HG03558 (cell line): ENCODE data around the gene LPCAT3.
"Not testable (repeated sequence)": the region's sequence is repeated elsewhere in the genome, so short reads cannot be mapped to it uniquely, and the experiment has no call there.

Experiments
- ATAC-seq: cut with Tn5 transposase; IDR thresholded peaks from one replicate; pipeline ENCODE4 v1.9.1; 2021; ENCODE audit warnings: moderate number of reproducible peaks; ENCODE audit not compliant: unreplicated experiment; ENCODE audit errors: extremely low read depth

Gene LPCAT3

DNA sequence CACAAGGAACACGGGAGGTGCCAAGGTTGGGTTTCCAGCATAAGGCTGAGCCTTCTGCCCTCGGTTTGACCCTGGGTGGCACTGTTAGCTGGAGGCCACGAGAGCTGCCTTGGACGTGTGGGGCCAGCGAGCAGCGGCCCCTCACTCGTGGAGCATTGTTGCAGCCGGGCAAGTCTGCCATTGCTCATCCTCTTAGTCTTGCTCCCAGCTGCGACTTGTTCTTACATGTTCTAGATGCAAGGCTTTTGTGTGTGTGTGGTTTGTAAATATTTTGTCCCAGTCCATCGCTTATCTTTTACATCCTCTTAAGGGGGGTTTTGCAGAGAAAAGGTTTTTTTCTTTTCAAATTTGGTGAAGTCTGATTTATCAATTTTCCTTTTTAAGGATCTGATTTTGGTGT is 21.1 kb upstream of the LPCAT3 start:
- ATAC-seq = no peak

DNA sequence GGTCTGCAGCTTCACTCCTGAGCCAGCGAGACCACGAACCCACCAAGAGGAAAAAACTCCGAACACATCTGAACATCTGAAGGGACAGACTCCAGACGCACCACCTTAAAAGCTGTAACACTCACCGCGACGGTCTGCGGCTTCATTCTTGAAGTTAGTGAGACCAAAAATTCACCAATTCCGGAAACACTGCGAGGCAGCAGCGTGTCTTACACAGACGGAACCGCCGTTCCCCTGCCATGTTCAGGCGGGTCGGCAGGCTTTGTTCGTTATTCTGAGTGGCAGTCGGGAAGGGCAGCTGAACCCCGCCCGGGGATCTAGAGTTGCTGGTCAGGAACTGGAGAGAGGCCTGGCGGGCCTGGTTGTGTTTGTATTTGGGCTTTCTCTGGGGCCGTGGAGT is 20.3 kb upstream of the LPCAT3 start:
- no peak for ATAC-seq

DNA sequence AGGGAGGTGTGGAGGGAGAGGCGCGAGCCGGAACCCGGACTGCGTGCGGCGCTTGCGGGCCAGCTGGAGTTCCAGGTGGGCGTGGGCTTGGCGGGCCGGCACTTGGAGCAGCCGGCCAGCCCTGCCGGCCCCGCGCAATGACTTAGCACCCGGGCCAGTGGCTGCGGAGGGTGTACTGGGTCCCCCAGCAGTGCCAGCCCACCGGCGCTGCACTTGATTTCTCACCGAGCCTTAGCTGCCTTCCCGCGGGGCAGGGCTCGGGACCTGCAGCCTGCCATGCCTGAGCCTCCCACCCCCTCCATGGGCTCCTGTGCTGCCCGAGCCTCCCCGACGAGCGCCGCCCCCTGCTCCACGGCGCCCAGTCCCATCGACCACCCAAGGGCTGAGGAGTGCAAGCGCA is 19.1 kb upstream of the LPCAT3 start:
- not testable (repeated sequence) for ATAC-seq

DNA sequence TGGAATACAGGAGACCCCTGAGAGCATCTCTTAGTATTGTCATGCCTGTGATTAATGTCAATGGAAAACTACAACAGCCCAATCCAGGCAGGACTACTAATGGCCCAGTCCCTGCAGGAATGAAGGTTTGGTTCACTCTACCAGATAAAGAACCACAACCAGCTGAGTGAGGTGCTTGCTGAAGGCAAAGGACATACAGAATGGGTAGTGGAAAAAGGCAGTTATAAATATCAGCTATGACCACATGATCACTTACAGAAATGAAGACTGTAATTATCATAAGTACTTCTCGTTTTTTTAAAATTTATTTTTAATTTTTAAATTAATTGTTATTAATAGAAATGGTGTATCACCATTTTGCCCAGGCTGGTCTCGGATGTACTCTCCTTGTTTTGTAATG is 17.2 kb upstream of the LPCAT3 start:
- ATAC-seq = no peak

DNA sequence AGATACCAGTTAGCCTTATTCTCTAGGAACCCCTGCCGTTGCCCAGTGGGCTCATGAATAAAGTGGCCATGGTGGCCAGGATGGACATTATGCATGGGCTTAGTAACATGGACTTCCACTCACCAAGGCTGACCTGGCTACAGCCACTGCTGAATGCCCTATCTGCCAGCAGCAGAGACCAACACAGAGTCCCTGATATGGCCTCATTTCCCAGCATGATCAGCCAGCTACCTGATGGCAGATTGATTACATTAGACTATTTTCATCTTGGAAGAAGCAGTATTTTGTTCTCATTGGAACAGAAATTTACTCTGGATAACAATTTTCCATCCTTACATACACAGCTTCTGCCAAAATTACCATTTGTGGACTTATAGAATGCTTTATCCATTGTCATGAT is 16.2 kb upstream of the LPCAT3 start:
- no peak for ATAC-seq

DNA sequence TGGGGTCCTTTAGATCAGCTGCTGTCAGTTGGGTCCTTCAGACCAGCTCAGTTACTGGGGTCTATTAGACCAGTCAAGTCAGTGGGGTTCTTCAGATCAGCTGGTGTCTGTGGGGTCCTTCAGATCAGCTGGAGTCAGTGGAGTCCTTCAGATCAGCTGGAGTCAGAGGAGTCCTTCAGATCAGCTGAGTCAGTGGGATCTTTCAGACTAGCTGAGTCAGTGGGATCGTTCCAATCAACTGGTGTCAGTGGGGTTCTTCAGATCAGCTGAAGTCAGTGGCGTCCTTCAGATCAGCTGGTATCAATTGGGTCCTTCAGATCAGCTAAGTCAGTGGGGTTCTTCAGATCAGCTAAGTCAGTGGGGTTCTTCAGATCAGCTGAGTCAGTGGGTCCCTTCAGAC is 14.7 kb upstream of the LPCAT3 start:
- no peak for ATAC-seq

GRCh38 chr12:7031306-7031705 is 13.0 kb upstream of the LPCAT3 start:
- ATAC-seq = no peak

DNA sequence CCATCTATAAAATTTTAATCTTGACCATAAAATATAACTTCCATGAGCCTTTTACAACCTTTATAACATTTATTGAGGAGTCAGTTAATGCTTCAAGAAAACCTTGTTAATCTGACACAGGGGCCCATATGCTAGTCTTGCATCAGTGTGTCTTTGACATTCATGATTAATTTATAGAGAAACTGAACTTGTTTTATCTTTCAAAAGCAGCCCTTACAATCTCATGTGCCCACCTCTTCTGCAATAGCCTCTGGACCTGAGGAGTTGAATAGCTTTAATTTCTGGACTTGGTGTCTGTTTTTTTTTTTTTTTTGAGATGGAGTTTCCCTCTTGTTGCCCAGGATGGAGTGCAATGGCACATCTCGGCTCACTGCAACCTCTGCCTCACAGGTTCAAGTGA is 8.6 kb upstream of the LPCAT3 start:
- no peak for ATAC-seq

DNA sequence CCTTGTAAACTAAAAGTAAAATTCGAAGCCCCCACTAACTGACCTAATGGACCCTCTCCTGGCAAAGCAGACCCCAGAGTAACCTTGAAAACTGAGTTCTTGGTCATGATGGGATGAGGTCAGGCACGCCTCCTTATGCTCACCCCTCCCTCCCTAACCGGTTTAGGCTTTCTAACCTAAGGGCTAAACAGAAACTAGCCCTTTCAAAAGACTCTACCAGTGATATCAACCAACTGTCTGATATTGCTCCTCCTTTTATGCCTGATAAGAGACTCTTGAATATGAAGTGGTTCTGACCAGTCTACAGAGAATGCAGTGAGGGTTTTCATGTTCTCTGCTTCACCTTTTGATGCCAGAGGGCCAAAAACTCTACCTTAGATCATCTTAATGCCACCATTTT is 4.8 kb upstream of the LPCAT3 start:
- no peak for ATAC-seq

DNA sequence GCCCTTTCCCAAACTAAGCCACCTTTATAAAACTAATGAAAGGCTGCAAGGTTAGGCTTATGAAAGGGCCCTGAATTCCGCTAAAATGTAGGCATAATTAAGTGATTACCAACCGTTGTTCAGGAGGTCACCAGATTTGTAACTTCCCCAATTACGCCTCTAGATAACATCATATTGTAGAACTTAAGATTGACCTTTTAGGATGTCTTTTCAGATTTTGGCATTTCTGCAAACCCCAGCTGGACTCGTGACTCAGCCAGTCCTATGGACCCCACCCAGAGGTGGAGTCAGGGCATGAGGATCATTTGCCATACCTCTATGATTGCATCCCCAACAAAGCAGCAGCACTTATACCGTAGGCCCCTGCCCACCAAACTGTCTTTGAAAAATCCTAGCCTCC is 3.7 kb upstream of the LPCAT3 start:
- ATAC-seq = no peak

GRCh38 chr12:7019043-7019569 is 830 bp upstream of the LPCAT3 start:
- ATAC-seq = no peak

GRCh38 chr12:7017870-7018349 is 366 bp downstream of the LPCAT3 start:
- ATAC-seq = no peak

DNA sequence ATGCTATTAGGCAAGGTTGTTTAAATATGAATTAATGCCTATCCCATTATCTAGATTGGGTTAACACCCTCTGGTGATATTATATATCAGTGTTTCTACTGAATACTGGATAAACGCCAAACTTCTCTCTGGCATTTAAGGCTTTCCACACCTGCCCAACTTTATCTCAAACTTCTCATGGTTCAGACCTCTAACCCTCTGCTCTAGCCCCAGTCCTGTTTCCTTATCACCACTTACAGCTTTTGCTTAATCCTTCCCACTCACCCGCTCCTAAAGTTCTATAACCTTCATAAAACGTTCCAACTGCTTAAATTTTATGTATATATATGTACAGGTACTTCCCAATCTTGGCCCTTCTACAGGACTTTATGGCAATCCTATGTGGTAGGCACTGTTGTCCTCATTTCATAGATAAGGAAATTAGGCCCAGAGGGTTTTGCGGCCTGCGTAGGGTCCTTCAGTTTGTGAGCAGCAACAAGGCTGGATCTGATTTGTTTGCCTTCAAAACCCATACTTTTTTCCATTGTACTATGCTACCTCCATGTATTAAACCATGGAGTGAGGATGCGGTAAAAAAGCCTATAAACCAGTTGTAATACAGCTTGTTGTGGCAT is 1.2 kb downstream of the LPCAT3 start:
- no peak for ATAC-seq

GRCh38 chr12:7015555-7016370 is 2.5 kb downstream of the LPCAT3 start:
- ATAC-seq = no peak

DNA sequence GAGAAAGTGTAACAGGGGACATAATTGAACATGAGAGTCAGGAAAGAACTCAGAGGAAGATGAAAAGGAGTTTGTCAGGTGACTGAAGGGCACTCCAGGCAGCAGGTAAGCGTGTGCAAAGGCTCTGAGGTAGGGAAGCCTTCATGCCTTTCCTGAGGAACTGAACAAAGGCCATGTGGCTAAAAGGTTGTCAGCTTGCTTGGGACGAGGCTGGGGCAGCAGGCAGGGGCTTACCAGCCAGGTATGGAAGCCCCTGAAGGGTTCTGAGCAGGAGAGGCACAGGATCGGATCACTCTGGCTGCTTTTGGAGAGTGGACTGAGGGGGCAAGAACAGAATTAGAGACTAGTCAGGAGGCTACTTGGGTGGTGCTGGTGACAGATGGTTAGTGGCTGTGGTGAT is 5.2 kb downstream of the LPCAT3 start:
- no peak for ATAC-seq

GRCh38 chr12:7012024-7012607 is 6.2 kb downstream of the LPCAT3 start:
- ATAC-seq = no peak

- ATAC-seq = not testable (repeated sequence)
These were observed 6.9 kb downstream of the LPCAT3 start for GRCh38 chr12:7011398-7011797.

- no peak for ATAC-seq
These were observed 8.8 kb downstream of the LPCAT3 start for GRCh38 chr12:7009512-7009911.

DNA sequence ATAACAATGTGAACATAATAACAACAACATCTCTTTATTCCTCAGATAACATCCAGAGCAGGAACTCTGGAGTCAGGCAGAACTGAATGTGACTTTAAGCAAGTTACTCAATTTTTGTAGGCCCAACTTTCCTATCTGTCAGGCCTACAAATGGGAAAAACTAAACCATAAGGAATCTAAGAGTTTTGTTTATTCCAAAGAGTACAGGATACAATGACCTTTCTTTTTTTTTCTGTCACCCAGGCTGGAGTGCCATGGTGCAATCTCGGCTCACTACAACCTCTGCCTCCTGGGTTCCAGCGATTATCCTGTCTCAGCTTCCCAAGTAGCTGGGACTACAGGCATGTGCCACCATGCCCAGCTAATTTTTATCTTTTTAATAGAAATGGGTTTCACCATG is 9.4 kb downstream of the LPCAT3 start:
- ATAC-seq = no peak

DNA sequence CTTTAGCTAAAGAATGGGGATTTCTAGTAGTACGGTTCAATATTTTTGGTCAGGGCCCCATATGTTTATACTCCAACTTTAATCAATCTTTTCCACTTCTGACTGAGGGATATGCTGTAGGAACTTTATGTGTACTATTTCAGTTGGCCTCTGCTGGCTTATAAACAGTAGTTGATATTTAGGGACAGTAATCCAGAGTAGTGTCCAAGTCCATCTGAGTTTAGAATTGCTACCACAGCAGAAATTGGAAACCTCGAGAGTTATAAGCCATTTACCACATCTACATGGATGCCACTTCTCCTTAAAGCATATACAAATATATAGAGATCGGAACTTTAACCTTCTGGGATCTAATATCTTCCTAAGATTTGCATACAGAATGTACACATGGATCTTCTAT is 11.6 kb downstream of the LPCAT3 start:
- no peak for ATAC-seq

GRCh38 chr12:7005311-7005710 is 13.0 kb downstream of the LPCAT3 start:
- no peak for ATAC-seq
